Mesenteric fat pad (tissue), 1 donor: ENCODE results near the gene DUSP2. TPM values are rescaled to one million over a fixed set of nuclear protein-coding genes. Genes with fewer than 3 reads are reported as not detected.

Experiments used
- DNase-seq: peaks from one replicate; pipeline ENCODE4 v3.0.0-alpha.2; 2020; ENCODE audit warnings: low spot score
- total RNA-seq: library from RNA; stranded (reverse); fragmentation: NEBNext Ultra II Directional; extraction: Animal tissue kit (Norgen Biotek cat#: 25700); gene quantifications from one replicate; pipeline ENCODE4 v1.2.1, GENCODE V29; 2021
- donor health status: DM: yes; HTN: yes; CAD: no.

The DUSP2 gene
- total RNA-seq, 1 donor from 2014 or later, result 6.1 TPM

- DNase-seq, result no peak
Measured at GRCh38 chr2:96163415-96163767, 18.2 kb upstream of the DUSP2 start.

- no peak for DNase-seq
Measured at GRCh38 chr2:96161898-96162297, 16.7 kb upstream of the DUSP2 start.

GRCh38 chr2:96160366-96160765 is 15.1 kb upstream of the DUSP2 start:
- peak; percentile 28 for DNase-seq

- DNase-seq, result no peak
Measured at GRCh38 chr2:96159084-96159830, 14.0 kb upstream of the DUSP2 start.

GRCh38 chr2:96158554-96158940 is 13.3 kb upstream of the DUSP2 start:
- no peak for DNase-seq

- DNase-seq, result no peak
Measured at GRCh38 chr2:96157649-96158553, 12.7 kb upstream of the DUSP2 start.

- peak; percentile 55 for DNase-seq
Measured at GRCh38 chr2:96156926-96157648, 11.8 kb upstream of the DUSP2 start.

GRCh38 chr2:96156011-96156820 is 11.0 kb upstream of the DUSP2 start:
- DNase-seq, result peak; percentile 55

GRCh38 chr2:96154506-96155380 is 9.5 kb upstream of the DUSP2 start:
- peak; percentile 86 for DNase-seq

- no peak for DNase-seq
Measured at GRCh38 chr2:96153991-96154431, 8.8 kb upstream of the DUSP2 start.

- DNase-seq, result no peak
Measured at GRCh38 chr2:96153291-96153713, 8.1 kb upstream of the DUSP2 start.

GRCh38 chr2:96152304-96153161 is 7.3 kb upstream of the DUSP2 start:
- peak; percentile 78 for DNase-seq

- DNase-seq, result no peak
Measured at GRCh38 chr2:96151595-96152303, 6.5 kb upstream of the DUSP2 start.

- peak; percentile 81 for DNase-seq
Measured at GRCh38 chr2:96150791-96151594, 5.8 kb upstream of the DUSP2 start.

- peak; percentile 88 for DNase-seq
Measured at GRCh38 chr2:96150007-96150640, 4.9 kb upstream of the DUSP2 start.

- DNase-seq, result peak; percentile 93
Measured at GRCh38 chr2:96148410-96149217, 3.4 kb upstream of the DUSP2 start.
